OCI-LY7 (cell line): ENCODE results near the gene WRNIP1. TPM values are rescaled to one million over a fixed set of nuclear protein-coding genes. Genes with fewer than 3 reads are reported as not detected.

Source experiments
- BruUV-seq: library from RNA; stranded (reverse); fragments of 400-500 nt; replicated peaks from 2 replicates; lab custom pipeline; 2021; lab: Mats Ljungman, UMichigan
- CTCF ChIA-PET: fragments of 300-600 bp; sonication (Branson Sonifier 250); formaldehyde crosslinking; loops from one replicate; lab custom pipeline; 2022; ENCODE audit warnings: antibody characterized with exemption; ENCODE audit not compliant: unreplicated experiment; lab: Charles Lee
- POLR2A ChIA-PET: fragments of 300-600 bp; sonication (Branson Sonifier 250); formaldehyde crosslinking; loops from one replicate; lab custom pipeline; 2022; ENCODE audit warnings: antibody characterized with exemption; lab: Charles Lee
- DNase-seq: peaks from one replicate; pipeline ENCODE4 v3.0.0-alpha.2; 2015; ENCODE audit warnings: low spot score
- H2AFZ ChIP-seq: fragments of 200-600 bp; sonication (generic), shearing (Covaris generic); 2 replicates; pipeline ENCODE4 v1.6.1; 2014; ENCODE audit warnings: mild to moderate bottlenecking, antibody characterized with exemption, low read length, moderate library complexity
- H3K27ac ChIP-seq: fragments of 200-600 bp; sonication (generic); 2 replicates; pipeline ENCODE4 v1.5.1; 2014; ENCODE audit warnings: mixed run types, low read depth, mild to moderate bottlenecking, moderate library complexity, low read length, inconsistent platforms; ENCODE audit not compliant: poor library complexity, severe bottlenecking
- H3K36me3 ChIP-seq: fragments of 200-600 bp; sonication (generic); 2 replicates; pipeline ENCODE4 v1.6.1; 2014; ENCODE audit warnings: mild to moderate bottlenecking, antibody characterized with exemption, low read length, moderate library complexity, mixed read lengths; ENCODE audit not compliant: insufficient read depth
- H3K4me1 ChIP-seq: fragments of 200-600 bp; sonication (generic); 2 replicates; pipeline ENCODE4 v1.5.1; 2014; ENCODE audit warnings: mild to moderate bottlenecking, low read length; ENCODE audit not compliant: insufficient read depth, poor library complexity, severe bottlenecking
- H3K4me2 ChIP-seq: fragments of 200-600 bp; sonication (generic); 2 replicates; pipeline ENCODE4 v1.6.1; 2014; ENCODE audit warnings: mild to moderate bottlenecking, low read length
- H3K4me3 ChIP-seq: fragments of 200-600 bp; sonication (generic); 2 replicates; pipeline ENCODE4 v1.5.1; 2014; ENCODE audit warnings: mild to moderate bottlenecking, low read depth, low read length; ENCODE audit not compliant: poor library complexity, severe bottlenecking
- H3K79me2 ChIP-seq: fragments of 200-600 bp; sonication (generic); 2 replicates; pipeline ENCODE4 v1.6.1; 2016; ENCODE audit warnings: low read depth, mild to moderate bottlenecking, low read length, moderate library complexity, mixed read lengths; ENCODE audit not compliant: insufficient read depth
- H3K9me2 ChIP-seq: fragments of 200-600 bp; sonication (generic); 2 replicates; pipeline ENCODE4 v1.6.1; 2016; ENCODE audit warnings: mild to moderate bottlenecking, low read length, mixed read lengths; ENCODE audit not compliant: insufficient read depth
- H3K9me3 ChIP-seq: fragments of 200-600 bp; sonication (generic); 2 replicates; pipeline ENCODE4 v1.6.1; 2014; ENCODE audit warnings: mild to moderate bottlenecking, mixed run types, low read length, mixed read lengths
- H4K20me1 ChIP-seq: fragments of 200-600 bp; sonication (generic); 2 replicates; pipeline ENCODE4 v1.6.1; 2014; ENCODE audit warnings: mild to moderate bottlenecking, antibody characterized with exemption, low read length, moderate library complexity, mixed read lengths; ENCODE audit not compliant: insufficient read depth
- EZH2phosphoT487 ChIP-seq: fragments of 200-600 bp; sonication (generic); IDR thresholded peaks from 2 replicates; pipeline ENCODE4 v1.6.1; 2018; ENCODE audit warnings: low read depth, borderline replicate concordance, mild to moderate bottlenecking, mixed run types, antibody characterized with exemption, low read length, moderate library complexity, mixed read lengths
- intact Hi-C: fragments of 100-400 bp; cut with micrococcal nuclease; formaldehyde crosslinking; loops from one replicate; pipeline ENCODE4 v1.10.0; 2022; ENCODE audit not compliant: unreplicated experiment
- total RNA-seq, 2 experiments: library from RNA; depleted of rRNA in 1 of 2; stranded (reverse); fragments of >200 nt in 1 of 2; shearing (Covaris generic) in 1 of 2; gene quantifications; 2 replicates each; pipeline ENCODE4 v1.2.3, GENCODE V29; 2014 to 2022
- TF ChIP-seq, protein P1 (sequence below): fragments of 200-600 bp; sonication (generic); conservative IDR thresholded peaks from 2 replicates; pipeline ENCODE4 v1.5.1; 2014; ENCODE audit warnings: mild to moderate bottlenecking, antibody characterized with exemption, low read length, moderate library complexity, mixed read lengths

The WRNIP1 gene
- total RNA-seq, 2 experiments from 2014 or later, result 43.8 to 54.2 TPM

DNA sequence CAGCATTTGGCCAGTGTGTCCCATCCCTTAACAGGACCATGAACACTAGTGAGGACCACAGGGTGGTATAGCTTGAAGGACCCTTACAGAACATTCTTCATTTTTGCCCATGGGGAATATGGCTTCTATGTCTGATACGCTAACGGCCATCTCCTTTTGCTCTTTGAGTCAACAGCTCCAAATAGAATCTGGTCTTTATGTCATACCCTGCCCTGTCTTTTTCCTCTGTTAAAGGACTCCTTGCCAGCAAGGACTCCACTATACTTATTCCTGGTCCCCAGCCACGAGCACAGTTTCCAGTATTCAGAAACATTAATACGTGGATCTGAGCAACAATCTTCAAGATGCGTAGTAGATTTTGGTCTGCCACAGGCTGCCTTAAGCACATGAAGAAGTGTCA is 53.9 kb downstream of the WRNIP1 start:
- Histone ChIP-seq H3K4me3 (no peak overlapping the region), H3K9me2 (no peaks in the 10 kb centered on the region), H2AFZ (no peak overlapping the region), H3K36me3 (no peaks in the 10 kb centered on the region), H4K20me1 (no peaks in the 10 kb centered on the region), H3K79me2 (no peaks in the 10 kb centered on the region), H3K4me1 (no peaks in the 10 kb centered on the region), H3K27ac (no peak overlapping the region), H3K4me2 (no peak overlapping the region), H3K9me3 (peaks cover 28% of the 10 kb centered on the region)
- CTCF ChIA-PET, result no interaction called here
- DNase-seq, result no peak
- POLR2A ChIA-PET, result interaction anchor here (1.0 kb wide), 1 partner anchor 10 kb away, joined by 4 read pairs; no protein-coding TSS in a partner anchor
- BruUV-seq, result no TSS peak
- intact Hi-C loops, result no loop called here
- TF ChIP-seq EZH2phosphoT487, result no peak
- TF ChIP-seq, protein P1, sequence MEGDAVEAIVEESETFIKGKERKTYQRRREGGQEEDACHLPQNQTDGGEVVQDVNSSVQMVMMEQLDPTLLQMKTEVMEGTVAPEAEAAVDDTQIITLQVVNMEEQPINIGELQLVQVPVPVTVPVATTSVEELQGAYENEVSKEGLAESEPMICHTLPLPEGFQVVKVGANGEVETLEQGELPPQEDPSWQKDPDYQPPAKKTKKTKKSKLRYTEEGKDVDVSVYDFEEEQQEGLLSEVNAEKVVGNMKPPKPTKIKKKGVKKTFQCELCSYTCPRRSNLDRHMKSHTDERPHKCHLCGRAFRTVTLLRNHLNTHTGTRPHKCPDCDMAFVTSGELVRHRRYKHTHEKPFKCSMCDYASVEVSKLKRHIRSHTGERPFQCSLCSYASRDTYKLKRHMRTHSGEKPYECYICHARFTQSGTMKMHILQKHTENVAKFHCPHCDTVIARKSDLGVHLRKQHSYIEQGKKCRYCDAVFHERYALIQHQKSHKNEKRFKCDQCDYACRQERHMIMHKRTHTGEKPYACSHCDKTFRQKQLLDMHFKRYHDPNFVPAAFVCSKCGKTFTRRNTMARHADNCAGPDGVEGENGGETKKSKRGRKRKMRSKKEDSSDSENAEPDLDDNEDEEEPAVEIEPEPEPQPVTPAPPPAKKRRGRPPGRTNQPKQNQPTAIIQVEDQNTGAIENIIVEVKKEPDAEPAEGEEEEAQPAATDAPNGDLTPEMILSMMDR, result no peak

DNA sequence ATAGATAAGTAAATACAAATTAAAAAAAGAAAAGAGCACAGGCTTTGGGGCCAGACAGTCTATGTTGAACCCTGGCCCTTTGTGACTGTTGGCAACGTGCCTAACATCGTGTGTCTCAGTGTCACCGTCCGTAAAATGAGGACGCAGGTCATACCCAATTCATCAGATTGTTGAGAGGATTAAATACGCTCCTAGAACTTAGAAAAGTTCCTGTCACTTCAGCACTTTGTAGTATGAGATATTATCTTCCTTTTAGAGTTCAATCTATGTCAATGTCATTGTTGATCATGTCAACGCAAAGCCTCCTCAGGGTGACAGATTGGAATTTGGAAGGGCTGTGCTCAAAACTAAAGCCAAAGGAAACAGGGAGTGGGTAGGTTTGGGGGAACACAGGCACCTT is 54.8 kb downstream of the WRNIP1 start:
- Histone ChIP-seq H2AFZ (no peak overlapping the region), H3K27ac (no peak overlapping the region), H3K9me3 (peaks cover 28% of the 10 kb centered on the region), H3K79me2 (no peaks in the 10 kb centered on the region), H3K9me2 (no peaks in the 10 kb centered on the region), H3K4me2 (no peak overlapping the region), H4K20me1 (no peaks in the 10 kb centered on the region), H3K36me3 (no peaks in the 10 kb centered on the region), H3K4me3 (no peak overlapping the region), H3K4me1 (no peaks in the 10 kb centered on the region)
- ChIA-PET CTCF (no interaction called here), POLR2A (no interaction called here)
- DNase-seq, result no peak
- no peak for TF ChIP-seq EZH2phosphoT487
- TF ChIP-seq, protein P1, result no peak
- no TSS peak for BruUV-seq
- intact Hi-C loops, result no loop called here

DNA sequence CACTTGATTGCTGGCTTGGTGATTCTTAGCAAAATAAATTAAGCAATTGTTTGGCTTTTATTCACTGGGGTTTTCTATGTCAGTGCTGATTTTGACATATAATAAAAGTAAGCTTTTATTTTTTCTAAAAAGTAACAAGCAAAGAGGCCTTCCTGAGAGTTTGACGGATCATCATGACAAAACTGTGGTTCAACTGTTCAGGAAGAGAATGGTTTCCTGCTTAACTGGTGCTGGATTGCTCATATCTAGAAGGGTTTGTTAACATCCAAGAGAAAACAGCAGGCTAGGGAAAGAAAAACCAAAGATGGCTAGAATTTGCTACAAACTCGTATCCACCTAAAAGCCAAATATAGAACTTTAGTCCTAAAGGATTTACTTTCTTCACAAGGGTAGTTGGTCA is 55.2 kb downstream of the WRNIP1 start:
- no peak for DNase-seq
- Histone ChIP-seq H3K4me2 (no peak overlapping the region), H4K20me1 (no peaks in the 10 kb centered on the region), H3K4me3 (no peak overlapping the region), H2AFZ (no peak overlapping the region), H3K9me2 (no peaks in the 10 kb centered on the region), H3K4me1 (no peaks in the 10 kb centered on the region), H3K27ac (no peak overlapping the region), H3K79me2 (no peaks in the 10 kb centered on the region), H3K9me3 (peaks cover 24% of the 10 kb centered on the region), H3K36me3 (no peaks in the 10 kb centered on the region)
- CTCF ChIA-PET, result no interaction called here
- POLR2A ChIA-PET, result interaction anchor here (0.6 kb wide), 1 partner anchor 109 kb away, joined by 5 read pairs; no protein-coding TSS in a partner anchor
- intact Hi-C loops, result no loop called here
- BruUV-seq, result no TSS peak
- TF ChIP-seq EZH2phosphoT487, result no peak
- TF ChIP-seq, protein P1, result no peak
